HUES48 (cell line): Measurements from ENCODE around the gene OSBPL5.

Source experiments
- H3K27ac ChIP-seq: one replicate; pipeline ENCODE4 v1.7.0; 2013; ENCODE audit warnings: low read depth, low read length, inconsistent platforms
- H3K27me3 ChIP-seq: 2 replicates; pipeline ENCODE4 v1.6.1; 2013; ENCODE audit warnings: mild to moderate bottlenecking, low read length; ENCODE audit not compliant: control insufficient read depth, insufficient read depth
- H3K36me3 ChIP-seq: 2 replicates; pipeline ENCODE4 v1.6.1; 2013; ENCODE audit warnings: low read length; ENCODE audit not compliant: control insufficient read depth, insufficient read depth
- H3K4me1 ChIP-seq: 2 replicates; pipeline ENCODE4 v1.6.1; 2013; ENCODE audit warnings: mild to moderate bottlenecking, low read length; ENCODE audit not compliant: control insufficient read depth, insufficient read depth
- H3K4me3 ChIP-seq: 2 replicates; pipeline ENCODE4 v1.5.1; 2013; ENCODE audit warnings: mild to moderate bottlenecking, low read depth, low read length
- H3K9ac ChIP-seq: 2 replicates; pipeline ENCODE4 v1.6.1; 2013; ENCODE audit warnings: mild to moderate bottlenecking, low read depth, low read length, moderate library complexity
- H3K9me3 ChIP-seq: 2 replicates; pipeline ENCODE4 v1.6.1; 2013; ENCODE audit warnings: low read length; ENCODE audit not compliant: control insufficient read depth, insufficient read depth

Gene OSBPL5

DNA sequence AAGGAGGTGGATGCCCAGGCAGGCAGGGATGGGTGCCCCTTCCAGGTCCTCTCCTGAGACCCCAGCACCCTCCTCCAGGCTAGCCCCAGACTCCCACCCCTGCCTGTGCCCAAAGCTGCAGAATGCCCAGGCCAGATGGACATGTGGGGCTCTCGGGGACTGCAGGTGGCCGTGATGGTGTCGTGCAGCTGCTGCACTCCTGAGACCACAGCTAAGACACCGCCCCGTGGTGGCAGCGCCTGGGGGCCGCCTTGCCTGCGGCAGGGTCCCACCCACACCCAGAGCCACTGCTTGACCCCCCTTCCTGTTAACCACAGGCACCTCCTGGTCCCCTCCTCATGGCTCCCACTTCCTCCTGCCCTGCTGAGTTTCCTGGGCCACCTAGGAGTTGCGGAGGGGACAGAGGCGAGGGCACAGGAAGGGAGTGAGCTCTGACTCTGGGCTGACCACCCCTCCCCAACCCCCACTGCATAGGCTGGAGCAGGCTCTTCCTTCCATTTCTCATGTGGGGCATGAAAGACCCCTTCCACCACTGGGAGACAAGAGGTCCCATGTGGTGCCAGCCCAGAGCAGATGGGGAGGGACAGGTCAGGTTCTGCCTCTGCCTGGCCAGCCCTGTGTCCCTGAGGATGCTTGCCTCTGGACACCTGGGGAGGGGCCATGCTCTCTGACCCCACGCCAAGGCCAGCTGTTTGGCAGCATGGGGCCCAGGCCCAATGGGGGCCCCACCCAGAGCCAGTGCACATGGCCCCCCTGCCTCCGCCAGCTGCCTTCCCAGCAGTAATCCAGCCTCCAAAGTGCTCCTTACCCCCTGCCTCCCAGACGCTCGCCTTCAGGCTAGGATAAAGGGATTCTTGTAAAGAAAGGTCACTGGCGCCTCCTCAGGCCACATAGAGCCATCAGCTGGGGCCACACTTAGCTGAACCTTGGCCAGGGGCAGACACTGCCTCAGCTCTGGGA is 29.3 kb downstream of the OSBPL5 start:
- Histone ChIP-seq H3K27me3 (no peaks in the 10 kb centered on the region), H3K4me3 (no peak overlapping the region), H3K4me1 (no peaks in the 10 kb centered on the region), H3K9ac (no peak overlapping the region), H3K27ac (no peak overlapping the region), H3K36me3 (no peaks in the 10 kb centered on the region), H3K9me3 (no peaks in the 10 kb centered on the region)

DNA sequence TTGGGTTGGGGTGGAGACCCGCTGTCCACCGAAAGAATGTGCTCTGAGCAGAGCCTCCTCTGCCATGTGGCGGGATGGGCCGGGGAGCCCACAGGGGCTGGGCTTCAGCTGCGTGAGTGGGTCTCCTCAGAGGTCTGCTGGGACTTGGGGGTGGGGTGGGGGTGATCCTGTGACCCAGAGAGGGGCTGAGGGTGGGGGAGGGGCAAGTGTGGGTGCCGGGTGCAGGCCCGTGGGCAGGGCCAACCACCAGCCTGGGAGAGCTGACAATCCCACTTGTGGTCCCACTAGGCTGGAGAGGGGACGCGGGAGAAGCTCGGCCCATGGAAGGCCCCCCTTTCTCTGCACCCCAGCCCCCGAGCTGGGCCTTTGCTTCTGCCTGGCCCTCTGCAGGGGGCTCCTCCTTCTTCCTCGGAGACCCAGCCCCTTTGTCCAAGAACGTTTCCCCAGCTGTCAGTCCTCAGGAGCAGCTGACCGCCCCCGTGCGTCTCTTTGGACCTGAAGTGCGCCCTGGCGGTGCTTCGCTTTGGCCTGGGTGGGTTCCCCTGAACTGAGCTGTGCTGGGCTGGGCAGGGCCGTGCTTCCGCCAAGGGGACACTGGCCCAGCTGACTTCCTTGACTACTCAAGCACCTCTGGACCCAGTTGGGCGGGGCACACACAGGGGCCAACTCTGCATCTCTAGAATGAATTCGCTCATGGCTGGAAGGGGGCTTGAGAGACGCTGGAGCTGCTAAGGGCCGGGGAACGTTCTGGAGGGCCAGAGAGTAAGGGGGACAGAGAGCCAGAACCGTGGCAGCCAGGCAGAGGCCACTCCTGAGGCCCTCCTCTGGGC is 30.2 kb downstream of the OSBPL5 start:
- no peaks in the 10 kb centered on the region for H3K9me3 ChIP-seq
- no peak overlapping the region for H3K27ac ChIP-seq
- H3K4me1 ChIP-seq, result no peaks in the 10 kb centered on the region
- no peaks in the 10 kb centered on the region for H3K27me3 ChIP-seq
- no peaks in the 10 kb centered on the region for H3K36me3 ChIP-seq
- H3K4me3 ChIP-seq, result no peak overlapping the region
- H3K9ac ChIP-seq, result no peak overlapping the region

DNA sequence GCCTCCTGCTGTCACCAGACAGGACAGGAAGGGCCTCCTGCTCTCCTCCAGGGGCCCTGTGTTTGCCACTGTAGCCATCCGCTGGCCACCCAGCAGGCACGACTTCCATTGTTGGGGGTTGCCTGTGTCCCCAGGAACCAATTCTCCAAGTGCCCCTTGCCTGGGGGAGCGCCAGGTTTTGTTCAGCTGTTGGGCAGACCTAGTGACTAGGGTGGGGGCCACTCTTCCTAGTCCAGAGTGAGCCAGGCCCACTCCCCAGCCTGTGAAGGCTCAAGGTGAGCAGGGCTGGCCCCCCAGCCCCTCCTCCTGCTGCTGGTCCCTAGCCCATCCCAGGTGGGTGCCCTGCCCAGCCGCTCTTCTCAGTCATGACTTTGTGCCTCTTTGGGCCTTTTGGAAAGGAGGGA is 30.9 kb downstream of the OSBPL5 start:
- Histone ChIP-seq H3K27ac (no peak overlapping the region), H3K27me3 (no peaks in the 10 kb centered on the region), H3K9ac (no peak overlapping the region), H3K36me3 (no peaks in the 10 kb centered on the region), H3K4me3 (no peak overlapping the region), H3K9me3 (no peaks in the 10 kb centered on the region), H3K4me1 (no peaks in the 10 kb centered on the region)

DNA sequence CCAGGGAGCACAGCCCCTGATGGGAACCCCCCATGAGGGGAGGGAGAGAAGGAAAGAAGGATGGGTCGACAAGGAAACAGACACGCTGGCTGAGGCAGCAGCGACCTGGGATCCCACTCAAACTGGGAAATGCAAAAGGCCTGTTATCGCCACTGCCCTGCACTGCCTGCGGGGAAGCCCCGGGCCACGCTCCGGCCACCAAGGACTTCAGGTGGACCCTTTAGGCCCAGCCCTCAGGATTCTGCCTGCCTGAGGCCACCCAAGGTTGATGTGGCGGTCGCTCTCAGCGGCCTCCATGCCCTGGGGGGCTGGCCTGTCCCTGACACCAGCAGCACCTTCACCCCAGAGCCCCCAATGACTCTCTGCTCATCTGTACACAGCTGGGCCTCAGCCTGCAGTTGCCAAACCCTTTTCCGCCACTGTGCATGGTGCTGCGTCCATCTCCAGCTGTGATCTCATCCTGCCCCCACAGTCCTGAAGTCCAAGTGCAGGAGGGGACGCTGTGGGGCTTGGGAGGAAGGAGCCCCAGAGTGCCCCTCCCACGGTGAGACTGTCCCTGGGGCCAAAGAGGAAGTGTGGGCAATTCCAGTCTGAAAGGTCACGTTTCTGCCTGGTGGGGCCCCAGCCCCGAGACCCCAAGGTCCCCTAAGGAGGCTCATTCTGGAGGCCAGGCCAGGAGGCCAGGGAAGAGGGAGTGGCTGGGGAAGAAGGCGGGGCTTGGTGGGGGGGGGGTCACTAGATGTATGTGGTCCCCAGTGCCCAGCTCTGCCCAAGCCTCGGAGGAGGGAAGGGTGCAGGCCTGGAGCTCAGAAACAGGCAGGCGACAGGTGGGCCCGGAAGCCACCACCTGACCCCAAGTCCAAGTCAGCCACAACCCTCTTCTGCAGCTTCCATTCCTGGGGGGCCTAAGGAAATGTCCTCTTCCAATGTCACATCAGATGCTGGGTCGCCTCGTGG is 31.6 kb downstream of the OSBPL5 start:
- H3K36me3 ChIP-seq, result no peaks in the 10 kb centered on the region
- H3K27me3 ChIP-seq, result no peaks in the 10 kb centered on the region
- H3K27ac ChIP-seq, result no peak overlapping the region
- no peak overlapping the region for H3K4me3 ChIP-seq
- H3K9me3 ChIP-seq, result no peaks in the 10 kb centered on the region
- H3K4me1 ChIP-seq, result no peaks in the 10 kb centered on the region
- H3K9ac ChIP-seq, result no peak overlapping the region

DNA sequence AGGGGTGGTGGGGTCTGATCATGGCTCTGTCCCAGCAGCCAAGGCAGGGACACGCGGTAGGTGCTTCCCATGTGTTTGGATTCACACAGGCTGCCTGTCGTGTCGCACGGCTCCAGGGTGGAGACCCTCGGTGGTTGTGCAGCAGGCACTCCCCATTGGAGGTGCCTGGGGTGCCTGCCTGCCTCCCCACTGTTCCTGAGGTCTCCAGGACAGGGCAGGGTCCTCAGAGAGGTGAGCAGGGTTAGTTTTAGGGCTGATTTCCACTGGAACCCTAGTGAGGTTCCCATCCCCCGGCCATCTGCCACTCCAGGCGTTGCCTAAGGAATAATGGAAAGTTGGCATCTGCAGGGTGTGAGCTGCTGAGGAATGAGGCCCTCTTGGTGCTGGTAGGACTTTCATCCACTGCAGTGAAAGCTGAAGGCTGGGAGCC is 32.3 kb downstream of the OSBPL5 start:
- Histone ChIP-seq H3K9me3 (no peaks in the 10 kb centered on the region), H3K4me1 (no peaks in the 10 kb centered on the region), H3K36me3 (no peaks in the 10 kb centered on the region), H3K27me3 (no peaks in the 10 kb centered on the region), H3K27ac (no peak overlapping the region), H3K9ac (no peak overlapping the region), H3K4me3 (no peak overlapping the region)

DNA sequence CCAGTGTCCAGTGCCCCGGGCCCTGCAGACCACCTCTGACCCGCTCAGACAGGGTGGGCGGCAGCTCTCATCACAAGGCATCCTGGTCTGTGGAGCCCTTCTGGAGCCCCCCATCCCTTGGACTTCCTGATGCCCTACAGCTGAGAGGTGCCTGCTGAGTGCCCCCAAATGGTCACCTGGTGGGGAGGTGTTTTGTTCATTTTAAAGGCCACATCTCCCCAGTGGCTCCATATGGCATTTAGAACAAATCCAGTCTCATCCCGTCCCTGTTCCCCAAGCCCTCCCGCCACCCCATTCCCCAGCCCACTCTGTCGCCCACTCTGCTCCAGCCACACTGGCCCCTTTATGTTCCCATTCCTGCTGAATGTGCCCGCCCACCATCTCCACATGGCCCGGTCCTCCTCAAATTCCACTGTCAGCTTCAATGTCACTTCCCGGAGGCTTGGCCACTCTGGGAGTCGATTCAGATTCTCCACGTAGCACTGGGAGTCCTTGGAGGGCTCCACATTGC is 32.8 kb downstream of the OSBPL5 start:
- no peak overlapping the region for H3K9ac ChIP-seq
- no peaks in the 10 kb centered on the region for H3K27me3 ChIP-seq
- H3K4me3 ChIP-seq, result no peak overlapping the region
- no peaks in the 10 kb centered on the region for H3K9me3 ChIP-seq
- H3K4me1 ChIP-seq, result no peaks in the 10 kb centered on the region
- H3K36me3 ChIP-seq, result no peaks in the 10 kb centered on the region
- H3K27ac ChIP-seq, result no peak overlapping the region

DNA sequence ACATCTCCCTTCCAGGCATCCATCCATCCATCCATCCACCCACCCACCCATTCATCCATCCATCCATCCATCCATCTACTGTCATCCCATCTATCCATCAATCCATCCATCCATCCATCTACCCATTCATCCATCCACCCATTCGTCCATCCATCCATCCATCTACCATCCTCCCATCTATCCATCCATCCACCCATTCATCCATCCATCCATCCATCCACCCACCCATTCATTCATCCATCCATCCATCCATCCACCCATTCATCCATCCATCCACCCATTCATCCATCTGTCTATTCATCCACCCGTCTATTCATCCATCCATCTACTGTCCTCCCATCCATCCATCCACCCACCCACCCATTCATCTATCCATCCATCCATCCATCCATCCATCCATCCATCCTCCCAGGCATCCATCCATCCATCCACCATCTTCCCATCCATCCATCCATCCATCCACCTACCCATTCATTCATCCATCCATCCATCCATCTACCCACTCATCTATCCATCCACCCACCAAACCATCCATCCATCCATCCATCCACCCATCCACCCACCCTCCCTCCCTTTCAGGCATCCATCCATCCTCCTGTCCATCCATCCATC is 33.7 kb downstream of the OSBPL5 start:
- no peak overlapping the region for H3K4me3 ChIP-seq
- no peaks in the 10 kb centered on the region for H3K9me3 ChIP-seq
- no peak overlapping the region for H3K9ac ChIP-seq
- H3K27ac ChIP-seq, result no peak overlapping the region
- H3K36me3 ChIP-seq, result no peaks in the 10 kb centered on the region
- no peaks in the 10 kb centered on the region for H3K27me3 ChIP-seq
- no peaks in the 10 kb centered on the region for H3K4me1 ChIP-seq

DNA sequence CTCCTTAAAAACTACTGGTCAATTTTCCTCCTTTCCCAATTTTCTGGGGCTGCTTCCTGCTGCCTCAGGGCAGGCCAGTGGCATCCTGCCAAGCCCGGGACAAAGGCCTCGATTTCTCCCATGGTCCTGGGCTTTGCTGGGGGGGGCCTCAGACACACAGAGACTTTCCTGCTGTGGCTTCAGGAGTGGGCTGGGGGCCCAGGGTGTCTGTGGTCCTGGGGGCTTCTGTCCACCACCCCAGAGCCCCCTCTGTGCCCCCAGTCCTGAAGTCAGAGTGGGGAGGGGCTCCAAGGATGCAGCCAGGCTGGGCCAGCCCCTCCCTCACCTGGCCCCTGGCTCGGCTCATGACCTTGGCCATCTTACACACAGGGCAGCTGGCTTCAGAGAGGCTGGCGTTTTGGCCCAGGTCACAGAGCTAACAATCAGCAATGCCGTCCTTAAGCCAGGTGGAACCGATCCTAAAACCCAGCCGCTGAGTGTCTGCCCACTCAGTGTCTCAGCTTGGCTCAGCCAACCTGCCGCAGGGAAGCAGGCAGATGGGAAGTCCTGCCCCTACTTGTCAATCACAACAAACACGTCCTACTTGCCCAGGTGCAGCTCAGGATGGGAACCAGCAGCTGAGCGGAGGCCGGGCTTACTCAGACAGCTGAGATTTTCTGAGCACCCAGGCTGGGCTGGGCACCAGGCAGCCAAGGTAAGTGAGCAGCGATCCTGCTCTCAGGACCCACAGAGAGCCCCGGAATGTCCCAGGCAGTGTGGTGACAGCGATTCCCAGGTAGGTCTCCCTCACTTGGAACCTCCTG is 34.6 kb downstream of the OSBPL5 start:
- H3K27me3 ChIP-seq, result no peaks in the 10 kb centered on the region
- no peaks in the 10 kb centered on the region for H3K9me3 ChIP-seq
- H3K4me3 ChIP-seq, result no peak overlapping the region
- H3K36me3 ChIP-seq, result no peaks in the 10 kb centered on the region
- H3K27ac ChIP-seq, result no peak overlapping the region
- H3K9ac ChIP-seq, result no peak overlapping the region
- no peaks in the 10 kb centered on the region for H3K4me1 ChIP-seq

DNA sequence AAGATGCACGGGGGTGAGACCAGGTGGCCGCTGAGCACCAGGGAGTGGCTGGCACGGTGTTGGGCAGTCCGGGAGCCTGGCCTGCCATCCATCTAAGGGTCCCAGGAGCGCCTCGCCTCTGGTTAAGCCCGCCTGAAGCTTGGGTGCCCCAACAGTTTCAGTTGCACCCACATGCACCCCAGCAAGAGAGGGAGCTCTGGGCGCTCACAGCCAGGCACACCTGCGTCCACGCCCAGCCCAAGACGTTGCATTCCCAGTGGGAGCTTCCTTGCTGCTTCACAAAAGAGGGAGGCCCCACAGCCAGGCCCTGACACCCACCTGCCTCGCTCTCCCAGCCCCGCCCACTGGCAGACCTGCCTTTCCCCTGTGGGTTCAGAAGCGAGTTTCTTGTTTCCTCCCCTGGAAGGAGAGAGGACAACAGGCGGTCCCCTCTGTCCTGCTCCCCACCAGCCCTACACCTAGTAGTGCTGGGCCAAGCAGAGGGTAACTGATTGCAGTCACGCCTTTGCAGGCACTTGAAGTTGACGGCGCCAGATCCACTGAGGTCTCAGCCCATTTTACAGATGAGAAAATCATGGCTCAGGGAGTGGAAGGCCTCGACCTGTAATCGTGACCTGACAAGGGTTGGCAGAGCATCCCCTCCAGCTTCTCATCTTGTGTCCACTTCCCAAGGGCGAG is 35.4 kb downstream of the OSBPL5 start:
- no peaks in the 10 kb centered on the region for H3K9me3 ChIP-seq
- H3K36me3 ChIP-seq, result no peaks in the 10 kb centered on the region
- H3K4me3 ChIP-seq, result no peak overlapping the region
- no peak overlapping the region for H3K27ac ChIP-seq
- no peaks in the 10 kb centered on the region for H3K27me3 ChIP-seq
- H3K4me1 ChIP-seq, result no peaks in the 10 kb centered on the region
- H3K9ac ChIP-seq, result no peak overlapping the region
